A549 treated with AZD9567 at 1 μM for 4 hours (cell line): ENCODE measurements around the gene ZDBF2. TPM values are rescaled to one million over a fixed set of nuclear protein-coding genes. Genes with fewer than 3 reads are reported as not detected.

ENCODE experiments used
- total RNA-seq: library from RNA; stranded (reverse); fragments of 200-300 nt; extraction: Qiagen RNA extraction; gene quantifications from 5 replicates; pipeline ENCODE4 v1.2.3, GENCODE V29; 2022; ENCODE audit not compliant: insufficient read depth

The ZDBF2 gene
- total RNA-seq, result 1.3 to 1.7 TPM (median 1.6 TPM) in 5 replicates

DNA sequence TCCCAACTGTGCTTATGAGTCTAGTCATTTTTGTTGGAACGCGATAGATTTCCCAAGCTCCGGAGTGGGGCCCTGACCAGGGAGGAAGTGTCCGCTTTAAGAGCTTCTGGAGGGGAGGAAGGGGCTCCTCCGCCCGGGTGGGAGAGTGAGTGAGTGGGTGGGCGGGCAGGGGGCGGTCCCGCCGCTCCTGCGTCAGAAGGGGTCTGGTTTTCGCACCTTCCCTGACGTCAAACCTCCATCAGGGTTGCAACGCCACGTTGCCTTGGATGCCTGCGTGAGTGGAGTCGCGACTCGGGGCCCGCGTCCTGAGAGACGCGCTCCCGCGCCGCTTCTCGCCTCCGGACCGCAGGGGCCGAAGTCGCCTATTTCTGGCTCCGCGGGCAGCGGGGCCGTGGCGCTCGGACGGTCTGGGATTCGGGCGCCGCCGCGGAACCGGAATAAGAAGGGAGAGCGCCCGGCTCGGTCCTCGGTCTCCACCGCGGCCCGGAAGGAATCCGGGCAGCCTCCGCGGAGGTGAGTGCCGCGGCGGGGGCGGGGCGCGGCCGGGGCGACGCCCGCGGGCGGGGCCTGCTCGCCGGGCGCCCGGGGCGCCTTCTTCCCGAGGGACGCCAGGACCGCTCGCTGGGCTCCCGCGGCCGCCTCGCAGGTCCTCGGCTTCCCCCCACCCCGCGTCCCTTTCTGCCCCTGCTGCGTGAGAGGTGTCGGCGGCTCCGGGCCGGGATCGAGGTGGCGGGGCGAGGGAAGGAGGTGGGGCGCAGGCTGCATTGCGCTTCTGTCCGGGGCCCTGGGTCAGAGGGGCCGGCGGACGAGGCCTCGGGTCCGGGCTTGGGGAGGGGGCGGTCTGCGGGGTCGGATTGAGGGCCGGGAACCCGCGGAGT is at the start of gene ZDBF2:
Gene ZDBF2 (plus strand): TSS at position 230 of the 878 bp plus-strand sequence. CDS start 7,187 bp downstream, outside the sequence.

Other genes starting within 250 kb of the ZDBF2 start
- 1.5 to 2.6 TPM (median 1.8 TPM) in 5 replicates for gene INO80D, start 188.5 kb upstream of the ZDBF2 start, total RNA-seq
- gene NDUFS1, start 115.2 kb upstream of the ZDBF2 start, total RNA-seq, result 56.3 to 76.9 TPM (median 63.9 TPM) in 5 replicates
- gene EEF1B2, start 114.8 kb upstream of the ZDBF2 start, total RNA-seq, result 1,040 to 1,078 TPM (median 1,064 TPM) in 5 replicates
- 6.8 to 10.3 TPM (median 9.4 TPM) in 5 replicates for gene ADAM23, start 168.9 kb downstream of the ZDBF2 start, total RNA-seq